H4 (cell line): ENCODE results near the gene TBC1D14. TPM values are rescaled to one million over a fixed set of nuclear protein-coding genes. Genes with fewer than 3 reads are reported as not detected.
"Not testable (repeated sequence)": the region's sequence is repeated elsewhere in the genome, so short reads cannot be mapped to it uniquely, and the experiment has no call there.

Experiments
- DNase-seq: peaks from one replicate; pipeline ENCODE4 v3.0.0-alpha.2; 2015; ENCODE audit warnings: low spot score
- total RNA-seq: library from RNA; depleted of rRNA; stranded (reverse); fragments of >200 nt; shearing (Covaris generic); gene quantifications from 2 replicates; pipeline ENCODE4 v1.2.3, GENCODE V29; 2014; rRNA removed

Gene TBC1D14
- total RNA-seq, 1 experiment from 2014 or later = 38.9 TPM

- not testable (repeated sequence) for DNase-seq
Observed at GRCh38 chr4:7079909-7080308, 170.3 kb downstream of the TBC1D14 start.

Other genes starting within 250 kb of the TBC1D14 start
- 0.21 and 0.35 TPM in 2 replicates for gene S100P, start 215.9 kb upstream of the TBC1D14 start, total RNA-seq
- gene MRFAP1L1, start 200.0 kb upstream of the TBC1D14 start, total RNA-seq = 104 and 118 TPM in 2 replicates
- 14.5 and 23.5 TPM in 2 replicates for gene BLOC1S4, start 193.7 kb upstream of the TBC1D14 start, total RNA-seq
- gene KIAA0232, start 127.1 kb upstream of the TBC1D14 start, total RNA-seq = 15.1 and 24.3 TPM in 2 replicates
- 5.8 and 6.9 TPM in 2 replicates for gene TADA2B, start 133.5 kb downstream of the TBC1D14 start, total RNA-seq
- gene GRPEL1, start 158.2 kb downstream of the TBC1D14 start, total RNA-seq = 74.3 and 75.4 TPM in 2 replicates